ENCODE data around the gene ZNF197. TPM values are rescaled to one million over a fixed set of nuclear protein-coding genes. Genes with fewer than 3 reads are reported as not detected.
"Not testable (repeated sequence)": the region's sequence is repeated elsewhere in the genome, so short reads cannot be mapped to it uniquely, and the experiment has no call there.

The ZNF197 gene
- 10 to 100 TPM; 31.8 to 39.9 (median 34.3) TPM for polyA plus RNA-seq (ENCODE audit: insufficient read length in 3 of 3)

GRCh38 chr3:44624749-44625480, at the start of gene ZNF197:
ZNF197 (plus strand) TSS chr3:44625036; CDS start chr3:44629155, 4,119 bp downstream.
- peak; percentile 68 to 80 (median 75) for DNase-seq (ENCODE audit: low read depth in 3 of 3, low spot score in 2 of 3)

GRCh38 chr3:44576613-44577012, 48.2 kb upstream of the ZNF197 start:
- DNase-seq (ENCODE audit: low read depth in 3 of 3, low spot score in 2 of 3): no peak

- DNase-seq (ENCODE audit: low read depth in 3 of 3, low spot score in 2 of 3): not testable (repeated sequence)
These were observed 47.4 kb upstream of the ZNF197 start for GRCh38 chr3:44577354-44577952.

- DNase-seq (ENCODE audit: low read depth in 3 of 3, low spot score in 2 of 3): not testable (repeated sequence)
These were observed 46.5 kb upstream of the ZNF197 start for GRCh38 chr3:44578316-44578715.

GRCh38 chr3:44578924-44579515, 45.8 kb upstream of the ZNF197 start:
- DNase-seq (ENCODE audit: low read depth in 3 of 3, low spot score in 2 of 3): not testable (repeated sequence)

- DNase-seq (ENCODE audit: low read depth in 3 of 3, low spot score in 2 of 3): not testable (repeated sequence)
These were observed 45.1 kb upstream of the ZNF197 start for GRCh38 chr3:44579749-44580148.

- not testable (repeated sequence) for DNase-seq (ENCODE audit: low read depth in 3 of 3, low spot score in 2 of 3)
These were observed 43.9 kb upstream of the ZNF197 start for GRCh38 chr3:44580971-44581370.

- DNase-seq (ENCODE audit: low read depth in 3 of 3, low spot score in 2 of 3): peak; percentile 65 to 81 (median 77)
These were observed 40.0 kb upstream of the ZNF197 start, which contains the start of gene ZNF660 for GRCh38 chr3:44584646-44585501. ZNF660 (plus strand) TSS chr3:44584964; CDS start chr3:44594194, 9,230 bp downstream.

GRCh38 chr3:44596621-44597020, 28.2 kb upstream of the ZNF197 start:
- DNase-seq (ENCODE audit: low read depth in 3 of 3, low spot score in 2 of 3): no peak

- no peak for DNase-seq (ENCODE audit: low read depth in 3 of 3, low spot score in 2 of 3)
These were observed 23.1 kb upstream of the ZNF197 start for GRCh38 chr3:44601749-44602148.

GRCh38 chr3:44612678-44613077, 12.2 kb upstream of the ZNF197 start:
- DNase-seq (ENCODE audit: low read depth in 3 of 3, low spot score in 2 of 3): no peak

- DNase-seq (ENCODE audit: low read depth in 3 of 3, low spot score in 2 of 3): no peak
These were observed 3.9 kb downstream of the ZNF197 start for GRCh38 chr3:44628716-44629115.

GRCh38 chr3:44632193-44632592, 7.4 kb downstream of the ZNF197 start:
- no peak for DNase-seq (ENCODE audit: low read depth in 3 of 3, low spot score in 2 of 3)

GRCh38 chr3:44642337-44642736, 17.5 kb downstream of the ZNF197 start:
- no peak for DNase-seq (ENCODE audit: low read depth in 3 of 3, low spot score in 2 of 3)

- no peak for DNase-seq (ENCODE audit: low read depth in 3 of 3, low spot score in 2 of 3)
These were observed 18.2 kb downstream of the ZNF197 start for GRCh38 chr3:44643024-44643423.

- DNase-seq (ENCODE audit: low read depth in 3 of 3, low spot score in 2 of 3): no peak
These were observed 22.9 kb downstream of the ZNF197 start for GRCh38 chr3:44647771-44648170.

GRCh38 chr3:44648564-44649229, 23.9 kb downstream of the ZNF197 start, which contains the start of gene ZNF35:
ZNF35 (plus strand) TSS chr3:44648732; CDS start chr3:44651068, 2,336 bp downstream.
- peak; percentile 55 to 72 (median 57) for DNase-seq (ENCODE audit: low read depth in 3 of 3, low spot score in 2 of 3)

GRCh38 chr3:44649709-44650108, 24.9 kb downstream of the ZNF197 start:
- no peak for DNase-seq (ENCODE audit: low read depth in 3 of 3, low spot score in 2 of 3)

- DNase-seq (ENCODE audit: low read depth in 3 of 3, low spot score in 2 of 3): no peak
These were observed 29.2 kb downstream of the ZNF197 start for GRCh38 chr3:44654039-44654438.

GRCh38 chr3:44659015-44659414, 34.2 kb downstream of the ZNF197 start:
- DNase-seq (ENCODE audit: low read depth in 3 of 3, low spot score in 2 of 3): no peak

Measured in right renal cortex interstitium (tissue), 3 donors.